GM23338 (cell line): Measurements from ENCODE around the gene TRIM72.

Source experiments
- CREB1 ChIP-seq: fragments of 250-450 bp; sonication (Bioruptor Pico); IDR thresholded peaks from 2 replicates; pipeline ENCODE4 v1.5.0; 2020; ENCODE audit warnings: low read depth, mild to moderate bottlenecking, moderate library complexity
- EZH2phosphoT487 ChIP-seq: fragments of 200-600 bp; sonication (generic); IDR thresholded peaks from one replicate; pipeline ENCODE4 v1.8.1; 2018; ENCODE audit warnings: antibody characterized with exemption; ENCODE audit not compliant: unreplicated experiment
- POLR2AphosphoS5 ChIP-seq: IDR thresholded peaks from 2 replicates; pipeline ENCODE4 v1.6.1; 2016; ENCODE audit warnings: antibody characterized with exemption, low read depth
- REST ChIP-seq: IDR thresholded peaks from one replicate; pipeline ENCODE4 v1.6.1; 2018; ENCODE audit warnings: antibody characterized with exemption; ENCODE audit not compliant: unreplicated experiment
- ZNF114 ChIP-seq: fragments of 250-450 bp; sonication (Bioruptor Pico); IDR thresholded peaks from 2 replicates; pipeline ENCODE4 v1.5.0; 2020; ENCODE audit warnings: mild to moderate bottlenecking, moderate library complexity
- TF ChIP-seq, protein P1 (sequence below), 2 experiments: fragments of 200-600 bp in 1 of 2; sonication (generic) in 1 of 2; conservative IDR thresholded peaks; 2 replicates each; pipeline versions ENCODE4 v1.5.1 to v1.6.1; 2016 to 2017; ENCODE audit warnings: antibody characterized with exemption in 2 of 2, low read depth in 2 of 2, mild to moderate bottlenecking in 2 of 2, moderate library complexity in 1 of 2

DNA sequence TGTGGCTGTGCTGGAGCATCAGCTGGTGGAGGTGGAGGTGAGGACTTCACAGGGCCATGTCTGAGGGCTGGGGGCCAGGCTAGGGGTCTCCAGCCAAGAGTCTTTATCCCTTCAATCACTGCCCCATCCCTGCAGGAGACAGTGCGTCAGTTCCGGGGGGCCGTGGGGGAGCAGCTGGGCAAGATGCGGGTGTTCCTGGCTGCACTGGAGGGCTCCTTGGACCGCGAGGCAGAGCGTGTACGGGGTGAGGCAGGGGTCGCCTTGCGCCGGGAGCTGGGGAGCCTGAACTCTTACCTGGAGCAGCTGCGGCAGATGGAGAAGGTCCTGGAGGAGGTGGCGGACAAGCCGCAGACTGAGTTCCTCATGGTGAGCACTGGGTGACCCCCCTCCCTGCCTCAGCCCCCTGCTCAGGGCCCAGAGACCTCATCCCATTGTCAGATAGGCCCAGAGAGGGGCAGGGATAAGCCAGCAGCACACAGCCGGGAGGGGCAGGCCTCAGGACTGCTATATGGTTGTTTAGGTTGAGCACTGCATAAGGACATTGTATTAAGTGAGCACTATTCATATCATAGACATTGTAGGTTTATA is 5.3 kb downstream of the TRIM72 start:
- TF ChIP-seq, protein P1, sequence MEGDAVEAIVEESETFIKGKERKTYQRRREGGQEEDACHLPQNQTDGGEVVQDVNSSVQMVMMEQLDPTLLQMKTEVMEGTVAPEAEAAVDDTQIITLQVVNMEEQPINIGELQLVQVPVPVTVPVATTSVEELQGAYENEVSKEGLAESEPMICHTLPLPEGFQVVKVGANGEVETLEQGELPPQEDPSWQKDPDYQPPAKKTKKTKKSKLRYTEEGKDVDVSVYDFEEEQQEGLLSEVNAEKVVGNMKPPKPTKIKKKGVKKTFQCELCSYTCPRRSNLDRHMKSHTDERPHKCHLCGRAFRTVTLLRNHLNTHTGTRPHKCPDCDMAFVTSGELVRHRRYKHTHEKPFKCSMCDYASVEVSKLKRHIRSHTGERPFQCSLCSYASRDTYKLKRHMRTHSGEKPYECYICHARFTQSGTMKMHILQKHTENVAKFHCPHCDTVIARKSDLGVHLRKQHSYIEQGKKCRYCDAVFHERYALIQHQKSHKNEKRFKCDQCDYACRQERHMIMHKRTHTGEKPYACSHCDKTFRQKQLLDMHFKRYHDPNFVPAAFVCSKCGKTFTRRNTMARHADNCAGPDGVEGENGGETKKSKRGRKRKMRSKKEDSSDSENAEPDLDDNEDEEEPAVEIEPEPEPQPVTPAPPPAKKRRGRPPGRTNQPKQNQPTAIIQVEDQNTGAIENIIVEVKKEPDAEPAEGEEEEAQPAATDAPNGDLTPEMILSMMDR (conservative IDR thresholded peaks at IDR 0.05; ENCODE audit: low read depth in 2 of 2) = no peak
- TF ChIP-seq CREB1 (no peak), POLR2AphosphoS5 (no peak), REST (no peak), ZNF114 (CRISPR knock-in tag) (no peak), EZH2phosphoT487 (no peak)
